Fibroblast of skin of left quadriceps (primary cell): ENCODE results near the gene ZFAND3.

Experiments
- DNase-seq, 2 experiments: peaks; one replicate each; pipeline ENCODE4 v3.0.0-alpha.2; 2013; ENCODE audit warnings: low read depth in 2 of 2

The ZFAND3 gene

GRCh38 chr6:38184585-38185080 is 365.1 kb downstream of the ZFAND3 start:
- no peak for DNase-seq

- no peak for DNase-seq
These were observed 365.7 kb downstream of the ZFAND3 start for GRCh38 chr6:38185244-38185643.

GRCh38 chr6:38185752-38186151 is 366.2 kb downstream of the ZFAND3 start:
- DNase-seq, result no peak

GRCh38 chr6:38187325-38187724 is 367.8 kb downstream of the ZFAND3 start:
- no peak for DNase-seq

- no peak for DNase-seq
These were observed 368.5 kb downstream of the ZFAND3 start for GRCh38 chr6:38187811-38188590.

GRCh38 chr6:38188677-38189335 is 369.3 kb downstream of the ZFAND3 start:
- no peak for DNase-seq

GRCh38 chr6:38191418-38191817 is 371.9 kb downstream of the ZFAND3 start:
- no peak for DNase-seq

- no peak for DNase-seq
These were observed 372.5 kb downstream of the ZFAND3 start for GRCh38 chr6:38192011-38192410.

- DNase-seq, result no peak
These were observed 373.0 kb downstream of the ZFAND3 start for GRCh38 chr6:38192487-38192886.

- DNase-seq, result no peak
These were observed 373.5 kb downstream of the ZFAND3 start for GRCh38 chr6:38193051-38193450.

- DNase-seq, result no peak
These were observed 374.2 kb downstream of the ZFAND3 start for GRCh38 chr6:38193481-38194281.

- no peak for DNase-seq
These were observed 374.7 kb downstream of the ZFAND3 start for GRCh38 chr6:38194282-38194572.

- DNase-seq, result no peak
These were observed 375.1 kb downstream of the ZFAND3 start for GRCh38 chr6:38194589-38194988.

GRCh38 chr6:38195113-38195635 is 375.6 kb downstream of the ZFAND3 start:
- DNase-seq, result no peak

GRCh38 chr6:38198219-38198618 is 378.7 kb downstream of the ZFAND3 start:
- DNase-seq, result no peak
